Hematopoietic multipotent progenitor cell treated with erythropoietin and hydrocortisone succinate and interleukin-3 and kit ligand, for 4 days (in vitro differentiated cells): ENCODE data around the gene ARFGAP2.
A peak's percentile ranks its signal among the peaks of the same experiment; 100 is the strongest.

ENCODE experiments used
- DNase-seq: peaks from one replicate; pipeline ENCODE4 v3.0.0-alpha.2; 2015

The ARFGAP2 gene

GRCh38 chr11:47166368-47166767 lies 10.3 kb downstream of the ARFGAP2 start:
- no peak for DNase-seq

DNA sequence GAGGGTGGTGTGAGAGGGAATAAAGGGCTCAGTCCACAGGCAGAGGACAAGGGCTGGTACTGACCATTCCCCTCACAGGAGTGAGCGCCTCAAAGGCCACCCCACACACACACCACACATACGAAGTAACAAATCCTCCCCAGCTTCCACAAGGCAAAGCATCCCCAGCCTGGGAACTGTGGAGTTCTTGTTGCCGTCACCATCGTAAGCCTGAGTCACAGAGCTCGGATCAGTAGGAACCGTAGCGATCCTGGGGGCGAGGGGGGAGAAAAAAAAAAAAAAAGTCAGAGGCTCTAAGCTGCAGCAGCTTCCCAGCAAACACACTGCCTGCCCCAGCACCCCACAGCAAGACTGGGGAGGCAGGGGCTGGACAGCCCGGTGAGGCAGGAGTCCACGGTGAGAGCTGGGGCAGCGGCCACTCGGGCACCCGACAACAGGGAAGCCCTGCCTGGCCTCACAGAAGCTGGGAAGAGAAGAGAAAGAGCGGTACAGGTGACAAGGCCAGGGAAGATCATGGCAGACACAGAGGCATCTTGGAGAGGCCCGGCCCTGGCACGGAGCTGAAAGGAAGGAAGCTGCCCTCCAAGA lies 11.3 kb downstream of the ARFGAP2 start:
- no peak for DNase-seq

DNA sequence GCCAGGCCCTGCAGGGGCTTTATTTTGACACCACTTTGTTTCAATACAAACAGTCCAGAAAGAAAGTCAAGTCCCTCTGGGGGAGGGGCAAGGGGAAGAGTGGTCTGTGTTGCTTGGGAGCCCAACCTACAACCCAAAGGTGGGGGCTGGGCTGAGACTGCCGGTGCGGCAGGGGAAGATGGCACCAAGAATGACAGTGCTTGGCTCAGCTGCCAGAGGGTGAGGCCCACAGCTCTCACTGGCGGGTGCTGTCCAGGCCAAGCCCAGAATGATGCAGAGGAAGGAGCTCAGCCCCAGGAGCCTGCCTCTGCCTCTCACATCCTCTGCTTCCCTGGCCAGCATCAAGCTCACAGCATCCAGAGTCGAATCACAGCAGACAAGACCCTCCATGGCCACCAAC lies 12.4 kb downstream of the ARFGAP2 start:
- no peak for DNase-seq

DNA sequence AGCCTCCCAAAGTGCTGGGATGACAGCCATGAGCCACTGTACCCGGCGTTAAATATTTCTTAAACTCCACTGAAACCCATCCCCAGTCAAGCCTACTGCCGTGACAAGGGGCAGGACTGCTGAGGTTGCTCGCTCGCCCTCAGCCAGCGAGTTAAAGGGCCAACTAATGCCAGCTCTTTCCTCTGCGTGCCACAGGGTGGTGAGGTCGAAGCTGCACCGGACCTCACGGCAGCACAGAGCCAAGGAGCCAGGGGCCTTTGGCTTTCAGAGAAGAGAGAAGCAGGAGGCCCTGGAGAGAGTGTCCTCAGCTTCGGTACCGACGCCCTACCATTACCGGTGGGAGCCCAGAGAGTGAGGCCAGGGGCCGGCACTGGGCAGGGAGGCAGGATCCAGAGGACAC lies 12.8 kb downstream of the ARFGAP2 start:
- DNase-seq: no peak

- no peak for DNase-seq
These were observed 13.5 kb downstream of the ARFGAP2 start for GRCh38 chr11:47163193-47163592.

DNA sequence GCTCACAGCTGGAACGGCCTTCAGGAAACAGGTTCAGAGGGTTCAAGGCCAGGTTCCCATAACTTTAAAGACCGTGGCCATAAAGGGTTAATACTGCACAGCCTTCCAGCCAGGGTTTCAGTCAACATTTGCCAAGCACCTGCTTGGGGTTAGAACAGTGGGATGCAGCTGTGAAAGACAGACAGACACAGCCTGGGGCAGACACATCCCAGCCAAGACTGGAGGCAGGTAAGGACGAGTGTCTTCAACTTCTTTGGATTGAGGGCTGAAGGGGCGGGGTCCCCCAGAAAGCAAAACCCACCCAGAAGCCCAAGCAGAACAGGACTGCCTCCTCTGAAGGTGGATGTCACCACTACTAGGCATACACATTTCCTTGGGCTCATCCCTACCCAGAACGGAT lies 14.3 kb downstream of the ARFGAP2 start:
- no peak for DNase-seq

- no peak for DNase-seq
These were observed 14.8 kb downstream of the ARFGAP2 start for GRCh38 chr11:47161890-47162289.

DNA sequence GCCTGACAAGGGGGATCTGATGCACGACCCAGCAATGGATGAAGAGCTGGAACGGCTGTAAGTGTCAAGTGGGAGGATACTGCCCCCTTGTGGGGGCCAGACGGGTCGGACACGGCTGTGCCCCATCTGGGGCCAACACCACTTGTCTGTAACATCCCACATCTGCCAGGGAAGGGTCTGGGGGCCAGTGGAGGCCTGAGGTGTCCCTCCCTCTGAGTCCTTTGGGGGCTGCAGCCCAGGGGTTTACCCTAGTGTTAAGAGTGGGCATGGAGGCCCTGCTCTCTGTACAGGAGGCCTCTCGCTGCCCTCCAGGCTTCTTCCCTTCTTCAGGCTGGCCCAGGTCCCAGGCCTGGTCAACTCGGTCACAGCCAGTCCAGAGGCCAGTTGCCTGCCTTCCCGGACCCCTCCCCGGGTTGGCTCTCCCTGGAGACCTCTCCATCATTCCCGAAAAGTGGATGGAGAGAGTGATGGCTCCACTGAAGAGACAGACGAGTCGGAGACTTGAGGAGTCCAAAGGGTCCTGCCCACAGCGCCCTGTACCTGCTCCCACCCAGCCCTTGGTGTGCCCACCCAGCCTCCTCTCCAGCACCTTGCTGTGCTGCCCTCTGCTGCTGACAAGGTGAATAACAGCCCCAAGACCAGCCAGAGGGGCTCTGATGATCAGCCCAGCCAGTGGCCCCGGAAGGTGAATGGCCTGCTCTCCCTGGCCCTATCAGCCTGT lies 15.4 kb downstream of the ARFGAP2 start:
- DNase-seq: peak; percentile 90

- DNase-seq: no peak
These were observed 15.9 kb downstream of the ARFGAP2 start for GRCh38 chr11:47160753-47161133.

- no peak for DNase-seq
These were observed 18.4 kb downstream of the ARFGAP2 start for GRCh38 chr11:47158242-47158641.

GRCh38 chr11:47157805-47158204 lies 18.9 kb downstream of the ARFGAP2 start:
- DNase-seq: no peak

GRCh38 chr11:47156951-47157350 lies 19.7 kb downstream of the ARFGAP2 start:
- DNase-seq: no peak

GRCh38 chr11:47156333-47156732 lies 20.3 kb downstream of the ARFGAP2 start:
- no peak for DNase-seq

GRCh38 chr11:47155879-47156278 lies 20.8 kb downstream of the ARFGAP2 start:
- DNase-seq: no peak

GRCh38 chr11:47154616-47155570 lies 21.8 kb downstream of the ARFGAP2 start:
- peak; percentile 61 for DNase-seq

DNA sequence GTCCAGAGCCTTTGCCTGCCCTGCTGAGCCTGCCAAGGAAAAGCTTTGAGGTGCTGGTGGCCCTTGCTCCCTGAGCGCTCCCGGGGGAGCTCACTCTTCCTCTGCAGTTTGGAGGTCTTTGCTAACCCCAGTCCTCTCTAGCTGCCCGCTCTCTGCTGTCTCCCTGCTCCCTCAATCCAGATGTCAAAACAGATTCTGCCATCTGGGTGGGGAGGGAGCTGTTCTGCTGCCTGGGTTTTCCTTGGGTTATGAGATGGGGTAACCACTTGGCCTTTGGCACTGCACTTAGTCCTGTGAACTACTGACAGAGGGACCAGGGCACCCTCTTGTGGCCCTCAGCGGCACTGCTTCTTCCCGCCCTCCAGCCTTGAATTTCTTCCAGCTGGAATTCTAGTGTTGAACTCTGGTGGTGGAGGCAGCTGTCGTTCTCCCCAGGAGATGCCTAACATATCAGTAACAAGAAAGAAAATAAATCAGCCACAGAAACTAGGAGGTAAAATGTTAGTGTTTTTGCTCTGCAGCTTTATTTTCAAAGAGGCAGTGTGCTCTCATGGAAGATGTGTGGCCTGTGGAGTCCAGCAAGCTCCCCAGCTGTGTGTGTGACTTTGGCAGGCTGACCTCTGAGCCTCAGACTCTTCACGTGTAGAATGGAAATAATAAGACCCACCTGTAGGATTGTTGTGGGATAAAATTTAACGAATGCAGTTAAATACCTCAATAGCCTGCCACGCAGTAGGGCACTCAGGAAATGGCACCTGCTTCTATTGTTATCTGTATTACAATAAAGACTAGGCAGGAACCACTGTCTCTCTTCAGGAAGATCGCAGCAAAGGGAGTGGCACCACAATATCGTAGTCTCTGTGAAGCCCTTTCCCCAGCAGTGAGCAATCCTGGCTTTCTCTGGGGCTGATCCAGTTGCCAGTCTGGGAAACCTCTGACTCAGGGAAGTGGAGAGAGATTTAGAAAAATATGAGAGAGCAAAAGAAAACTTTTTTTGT lies 23.4 kb downstream of the ARFGAP2 start:
- DNase-seq: peak; percentile 81

GRCh38 chr11:47152126-47152952 lies 24.3 kb downstream of the ARFGAP2 start:
- no peak for DNase-seq

- DNase-seq: no peak
These were observed 26.9 kb downstream of the ARFGAP2 start for GRCh38 chr11:47149782-47150181.

DNA sequence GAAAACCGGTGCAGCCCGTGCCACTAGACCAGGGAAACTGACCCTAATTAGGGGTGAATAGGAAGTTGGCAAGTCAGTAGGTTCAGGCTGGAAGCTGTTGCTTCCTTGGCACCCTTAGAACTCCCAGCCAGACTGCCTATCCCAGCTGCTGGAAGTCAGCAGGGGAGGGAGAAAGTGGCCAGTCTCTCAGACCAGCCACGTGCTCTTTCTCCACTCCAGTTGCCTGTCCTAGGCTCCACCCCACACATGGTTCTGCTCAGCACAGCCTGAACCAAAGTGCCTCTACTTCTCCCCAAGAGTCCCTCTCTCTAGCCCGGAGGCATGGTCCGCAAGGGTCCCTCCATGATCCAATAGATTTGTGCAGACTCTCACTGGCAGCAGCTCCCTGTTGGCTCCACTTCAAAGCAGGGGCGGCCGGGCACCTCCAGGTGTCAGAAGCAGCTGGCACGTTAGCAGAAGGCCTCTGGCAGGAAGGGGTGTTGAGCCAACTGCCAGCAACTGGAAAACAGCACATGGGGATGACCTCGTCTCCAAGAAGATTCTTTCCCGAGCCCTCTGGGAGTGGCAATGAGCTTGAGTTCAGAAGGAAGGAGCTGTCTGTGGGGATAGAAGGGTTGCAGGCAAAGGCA lies 27.7 kb downstream of the ARFGAP2 start:
- DNase-seq: no peak

DNA sequence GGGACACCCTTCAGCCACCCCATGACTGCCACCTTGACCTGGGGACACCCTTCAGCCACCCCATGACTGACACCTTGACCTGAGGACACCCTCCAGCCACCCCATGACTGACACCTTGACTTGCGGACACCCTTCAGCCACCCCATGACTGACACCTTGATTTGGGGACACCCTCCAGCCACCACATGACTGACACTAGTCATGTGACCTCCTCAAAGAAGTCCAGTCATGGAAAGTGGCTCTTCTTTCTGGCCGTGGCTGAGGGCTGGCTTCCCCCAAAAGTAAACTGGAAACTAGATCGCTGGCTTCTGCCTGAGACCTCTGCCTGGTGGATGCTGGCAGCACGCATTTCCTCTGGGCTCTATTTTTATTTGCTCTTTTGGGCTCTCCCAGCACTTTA lies 28.4 kb downstream of the ARFGAP2 start:
- no peak for DNase-seq

DNA sequence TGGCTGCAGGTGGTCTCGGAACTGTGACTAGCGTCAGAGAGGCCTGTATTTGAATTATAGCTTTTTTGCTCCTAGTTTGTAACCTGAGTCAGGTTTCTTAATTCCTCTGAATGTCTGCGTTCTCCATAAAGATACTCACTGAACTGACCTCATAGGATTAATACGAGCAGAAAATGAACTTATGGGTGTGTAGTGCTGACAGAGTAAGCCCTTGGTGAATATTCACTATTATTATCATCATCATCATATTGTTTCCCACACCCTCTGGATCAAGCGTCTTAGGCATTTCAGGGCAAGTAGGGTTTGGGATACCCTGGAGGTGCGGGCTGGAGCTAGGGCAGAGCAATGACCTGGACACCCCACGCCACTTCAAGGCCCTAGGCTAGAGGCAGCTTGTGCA lies 29.0 kb downstream of the ARFGAP2 start:
- no peak for DNase-seq
